ENCODE data around the gene CDADC1. TPM values are rescaled to one million over a fixed set of nuclear protein-coding genes. Genes with fewer than 3 reads are reported as not detected.

The CDADC1 gene
- polyA plus RNA-seq, 3 donors: 3.5 to 6.4 (median 5.2) TPM

DNA sequence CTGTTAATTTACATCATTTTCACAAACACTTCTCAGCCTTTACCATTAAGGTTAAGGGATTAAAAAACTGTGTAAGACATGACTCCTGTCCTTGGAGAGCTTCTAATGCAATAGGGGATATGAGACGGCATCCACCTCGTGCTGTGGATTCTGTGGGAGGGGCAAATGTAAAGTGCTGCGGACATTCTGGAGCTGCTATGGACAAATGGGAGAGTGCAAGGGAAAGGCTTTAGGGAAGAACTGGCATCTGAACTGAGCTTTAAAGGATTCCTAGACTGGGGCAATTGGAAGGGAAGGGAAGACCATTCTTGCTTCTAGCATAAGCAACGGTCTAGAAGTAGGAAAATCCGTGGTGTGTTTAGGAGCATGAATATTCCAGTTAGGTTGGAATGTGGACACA, 31.4 kb downstream of the CDADC1 start:
- 92% methylated on average over 5 of the region's 5 CpGs for WGBS (ENCODE audit: insufficient coverage)
- no peaks in the 10 kb centered on the region for H3K9me3 Mint-ChIP-seq
- peaks cover 41 to 43% of the 10 kb centered on the region in 2 donors for H3K36me3 Mint-ChIP-seq
- Histone ChIP-seq H3K27me3 (ENCODE audit: control insufficient read depth in 2 of 2, insufficient read depth in 2 of 2, low read length in 2 of 2) (no peaks in the 10 kb centered on the region), H3K4me1 (ENCODE audit: control insufficient read depth in 1 of 2, insufficient read depth in 2 of 2, low read length in 2 of 2) (no peaks in the 10 kb centered on the region), H3K79me2 (ENCODE audit: insufficient read depth, low read length) (no peaks in the 10 kb centered on the region), H3K9ac (ENCODE audit: insufficient read depth, low read length, poor library complexity, severe bottlenecking) (no peak overlapping the region), H2AFZ (ENCODE audit: insufficient read depth, low read depth, low read length, poor library complexity, severe bottlenecking) (no peak overlapping the region), H3K27ac (ENCODE audit: low read depth in 1 of 2, low read length in 2 of 2) (no peak overlapping the region), H4K20me1 (ENCODE audit: insufficient read depth, low read length) (no peaks in the 10 kb centered on the region), H3K36me3 (replicated peaks in 1 of 2; ENCODE audit: control insufficient read depth in 1 of 2, insufficient read depth in 2 of 2, low read length in 2 of 2) (peaks cover 25 to 38% of the 10 kb centered on the region in 2 donors), H3K4me2 (replicated peaks; ENCODE audit: extremely low read depth, low read length, poor library complexity, severe bottlenecking) (no peak overlapping the region), H3K9me3 (replicated peaks in 1 of 2; ENCODE audit: control insufficient read depth in 1 of 2, insufficient read depth in 1 of 2, low read length in 2 of 2) (no peaks in the 10 kb centered on the region), H3K4me3 (replicated peaks in 1 of 3; ENCODE audit: low read depth in 2 of 3, low read length in 3 of 3) (no peak overlapping the region)
- no peak overlapping the region for H3K27ac Mint-ChIP-seq
- H3K4me3 Mint-ChIP-seq: no peak overlapping the region
- intact Hi-C loops (cut with micrococcal nuclease): no loop called here
- TF ChIP-seq, protein P1, sequence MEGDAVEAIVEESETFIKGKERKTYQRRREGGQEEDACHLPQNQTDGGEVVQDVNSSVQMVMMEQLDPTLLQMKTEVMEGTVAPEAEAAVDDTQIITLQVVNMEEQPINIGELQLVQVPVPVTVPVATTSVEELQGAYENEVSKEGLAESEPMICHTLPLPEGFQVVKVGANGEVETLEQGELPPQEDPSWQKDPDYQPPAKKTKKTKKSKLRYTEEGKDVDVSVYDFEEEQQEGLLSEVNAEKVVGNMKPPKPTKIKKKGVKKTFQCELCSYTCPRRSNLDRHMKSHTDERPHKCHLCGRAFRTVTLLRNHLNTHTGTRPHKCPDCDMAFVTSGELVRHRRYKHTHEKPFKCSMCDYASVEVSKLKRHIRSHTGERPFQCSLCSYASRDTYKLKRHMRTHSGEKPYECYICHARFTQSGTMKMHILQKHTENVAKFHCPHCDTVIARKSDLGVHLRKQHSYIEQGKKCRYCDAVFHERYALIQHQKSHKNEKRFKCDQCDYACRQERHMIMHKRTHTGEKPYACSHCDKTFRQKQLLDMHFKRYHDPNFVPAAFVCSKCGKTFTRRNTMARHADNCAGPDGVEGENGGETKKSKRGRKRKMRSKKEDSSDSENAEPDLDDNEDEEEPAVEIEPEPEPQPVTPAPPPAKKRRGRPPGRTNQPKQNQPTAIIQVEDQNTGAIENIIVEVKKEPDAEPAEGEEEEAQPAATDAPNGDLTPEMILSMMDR (IDR thresholded peaks at IDR 0.05): no peak
- no peaks in the 10 kb centered on the region for H3K27me3 Mint-ChIP-seq (ENCODE audit: low read depth in 3 of 3)
- no peak for DNase-seq
- H3K4me1 Mint-ChIP-seq: no peaks in the 10 kb centered on the region

DNA sequence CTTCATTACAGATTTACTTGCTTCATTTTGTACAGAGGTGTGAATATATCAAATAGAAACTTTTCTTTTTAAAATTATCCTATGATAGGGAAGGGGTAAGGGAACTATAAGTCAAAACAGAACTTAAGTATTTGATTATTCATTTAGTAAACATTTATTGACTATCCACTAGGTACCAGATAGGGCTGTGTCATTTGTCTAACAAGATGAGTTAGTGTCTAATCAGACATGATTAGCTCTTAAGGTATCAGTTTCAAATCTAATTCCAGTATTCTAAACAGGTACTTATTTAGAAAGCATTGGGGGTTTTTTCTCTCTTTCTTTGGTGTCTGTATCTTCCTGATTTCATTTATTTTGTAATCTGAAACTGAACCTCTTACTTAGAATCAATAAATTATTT, 32.2 kb downstream of the CDADC1 start:
- intact Hi-C loops (cut with micrococcal nuclease): loop anchor here (5.0 to 10.0 kb wide), 3 partner anchors 38 to 175 kb away; partner anchors contain the start of gene MLNR (in 1 of the 2)
- TF ChIP-seq, protein P1 (IDR thresholded peaks at IDR 0.05): no peak
- Histone ChIP-seq H3K9ac (ENCODE audit: insufficient read depth, low read length, poor library complexity, severe bottlenecking) (no peak overlapping the region), H4K20me1 (ENCODE audit: insufficient read depth, low read length) (no peaks in the 10 kb centered on the region), H3K36me3 (replicated peaks in 1 of 2; ENCODE audit: control insufficient read depth in 1 of 2, insufficient read depth in 2 of 2, low read length in 2 of 2) (peaks cover 25 to 42% of the 10 kb centered on the region in 2 donors), H3K79me2 (ENCODE audit: insufficient read depth, low read length) (no peaks in the 10 kb centered on the region), H3K4me3 (replicated peaks in 1 of 3; ENCODE audit: low read depth in 2 of 3, low read length in 3 of 3) (no peak overlapping the region), H2AFZ (ENCODE audit: insufficient read depth, low read depth, low read length, poor library complexity, severe bottlenecking) (no peak overlapping the region), H3K4me1 (ENCODE audit: control insufficient read depth in 1 of 2, insufficient read depth in 2 of 2, low read length in 2 of 2) (no peaks in the 10 kb centered on the region), H3K27ac (ENCODE audit: low read depth in 1 of 2, low read length in 2 of 2) (no peak overlapping the region), H3K27me3 (ENCODE audit: control insufficient read depth in 2 of 2, insufficient read depth in 2 of 2, low read length in 2 of 2) (no peaks in the 10 kb centered on the region), H3K9me3 (replicated peaks in 1 of 2; ENCODE audit: control insufficient read depth in 1 of 2, insufficient read depth in 1 of 2, low read length in 2 of 2) (no peaks in the 10 kb centered on the region), H3K4me2 (replicated peaks; ENCODE audit: extremely low read depth, low read length, poor library complexity, severe bottlenecking) (no peak overlapping the region)
- H3K4me1 Mint-ChIP-seq: no peaks in the 10 kb centered on the region
- DNase-seq: no peak
- no peak overlapping the region for H3K4me3 Mint-ChIP-seq
- H3K36me3 Mint-ChIP-seq: peaks cover 43 to 45% of the 10 kb centered on the region in 2 donors
- no peaks in the 10 kb centered on the region for H3K9me3 Mint-ChIP-seq
- no peaks in the 10 kb centered on the region for H3K27me3 Mint-ChIP-seq (ENCODE audit: low read depth in 3 of 3)
- no peak overlapping the region for H3K27ac Mint-ChIP-seq
